ENCODE results near the gene KCND1. TPM values are rescaled to one million over a fixed set of nuclear protein-coding genes. Genes with fewer than 3 reads are reported as not detected.

KCND1 gene
- total RNA-seq, 2 donors from 2014 or later, result 0.90 to 1.0 TPM

DNA sequence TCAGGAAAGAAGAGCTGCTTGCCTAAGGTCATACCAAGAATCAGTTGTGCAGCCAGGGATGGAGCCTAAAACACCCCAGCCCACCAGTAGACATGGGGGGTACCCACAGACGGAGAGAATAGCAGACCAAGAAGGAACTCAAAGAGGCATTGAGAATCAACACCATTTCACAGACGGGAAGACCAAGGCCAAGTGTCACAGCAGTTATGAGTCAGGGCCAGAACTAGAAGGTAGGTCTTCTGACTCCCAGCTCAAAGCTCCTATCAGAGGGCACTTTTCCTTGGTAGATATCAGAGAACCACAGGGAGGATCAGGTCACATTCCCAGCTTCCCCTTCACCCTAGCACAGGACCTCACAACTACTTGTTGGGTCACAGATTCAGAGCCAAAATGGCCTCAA lies 28.7 kb downstream of the KCND1 start:
- intact Hi-C loops (cut with DNase I), result no loop called here
- no peak for TF ChIP-seq CTCF (IDR thresholded peaks at IDR 0.05)
- DNase-seq, result no peak
- no peaks in the 10 kb centered on the region for H3K9me3 ChIP-seq
- no peak overlapping the region for H3K4me3 ChIP-seq
- no peaks in the 10 kb centered on the region for H3K36me3 ChIP-seq
- H3K27ac ChIP-seq, result no peak overlapping the region
- no peaks in the 10 kb centered on the region for H3K4me1 ChIP-seq
- no peaks in the 10 kb centered on the region for H3K27me3 ChIP-seq
- no peak overlapping the region for H3K9ac ChIP-seq (ENCODE audit: low read depth in 2 of 2, low read length in 2 of 2)

- H3K27ac ChIP-seq, result no peak overlapping the region
- H3K4me1 ChIP-seq, result no peaks in the 10 kb centered on the region
- H3K4me3 ChIP-seq, result no peak overlapping the region
- TF ChIP-seq CTCF (IDR thresholded peaks at IDR 0.05), result no peak
- no peaks in the 10 kb centered on the region for H3K36me3 ChIP-seq
- intact Hi-C loops (cut with DNase I), result no loop called here
- no peak overlapping the region for H3K9ac ChIP-seq (ENCODE audit: low read depth in 2 of 2, low read length in 2 of 2)
- no peaks in the 10 kb centered on the region for H3K27me3 ChIP-seq
- no peak for DNase-seq
- no peaks in the 10 kb centered on the region for H3K9me3 ChIP-seq
These were observed 31.2 kb downstream of the KCND1 start for GRCh38 chrX:48940404-48940955.

DNA sequence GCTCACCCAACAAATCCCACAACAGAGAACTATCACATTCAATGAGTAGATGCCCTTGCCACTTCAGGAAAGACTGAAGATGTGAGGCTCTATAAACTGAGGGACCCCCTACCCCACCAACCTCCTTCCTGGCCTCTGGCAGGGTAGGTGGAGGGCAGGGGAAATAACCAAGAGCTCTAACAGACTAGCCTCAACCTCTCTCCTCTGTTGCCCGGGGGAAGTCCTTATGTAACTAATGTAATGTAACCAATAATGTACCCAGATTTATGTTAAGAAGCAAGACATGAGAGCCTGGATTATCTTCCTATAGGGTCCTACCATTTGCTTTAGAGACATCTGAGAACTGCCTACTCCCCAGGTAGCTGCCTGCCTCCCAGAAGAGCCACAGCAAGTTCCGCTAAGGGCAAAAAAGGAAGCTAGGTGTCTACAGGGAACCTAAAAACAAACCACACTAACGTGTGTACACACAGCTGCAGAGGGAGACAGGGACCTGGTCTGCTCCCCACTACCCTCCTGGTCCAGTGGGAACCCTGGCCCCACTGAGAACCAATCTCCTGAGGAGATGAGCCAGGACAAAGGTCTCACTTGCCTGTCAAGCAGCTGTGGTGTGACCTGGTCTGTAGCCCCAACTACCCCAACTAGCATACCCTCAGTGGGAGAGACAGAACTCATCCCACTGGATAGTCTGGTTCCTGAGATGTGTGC lies 32.0 kb downstream of the KCND1 start:
- Histone ChIP-seq H3K36me3 (no peaks in the 10 kb centered on the region), H3K4me3 (no peak overlapping the region), H3K27ac (peak overlapping the region; percentile 27), H3K4me1 (no peaks in the 10 kb centered on the region), H3K9me3 (no peaks in the 10 kb centered on the region), H3K27me3 (no peaks in the 10 kb centered on the region), H3K9ac (ENCODE audit: low read depth in 2 of 2, low read length in 2 of 2) (peak overlapping the region in 1 of 2 donors; percentile 38)
- TF ChIP-seq CTCF (IDR thresholded peaks at IDR 0.05), result no peak
- no peak for DNase-seq
- intact Hi-C loops (cut with DNase I), result no loop called here

GRCh38 chrX:48938721-48939425 lies 32.8 kb downstream of the KCND1 start:
- DNase-seq, result no peak
- no peaks in the 10 kb centered on the region for H3K36me3 ChIP-seq
- peak overlapping the region in 1 of 2 donors; percentile 38 for H3K9ac ChIP-seq (ENCODE audit: low read depth in 2 of 2, low read length in 2 of 2)
- TF ChIP-seq CTCF (IDR thresholded peaks at IDR 0.05), result no peak
- H3K27me3 ChIP-seq, result no peaks in the 10 kb centered on the region
- intact Hi-C loops (cut with DNase I), result no loop called here
- H3K9me3 ChIP-seq, result no peaks in the 10 kb centered on the region
- H3K4me1 ChIP-seq, result no peaks in the 10 kb centered on the region
- H3K4me3 ChIP-seq, result no peak overlapping the region
- peak overlapping the region; percentile 27 for H3K27ac ChIP-seq

- H3K36me3 ChIP-seq, result no peaks in the 10 kb centered on the region
- no peaks in the 10 kb centered on the region for H3K4me1 ChIP-seq
- H3K9me3 ChIP-seq, result no peaks in the 10 kb centered on the region
These were observed 34.4 kb downstream of the KCND1 start for GRCh38 chrX:48937054-48937907.

More at GRCh38 chrX:48937054-48937907, 34.4 kb downstream of the KCND1 start:
- H3K27ac ChIP-seq, result peak overlapping the region; percentile 53
- TF ChIP-seq CTCF (IDR thresholded peaks at IDR 0.05), result no peak
- DNase-seq, result peak; percentile 63
- H3K9ac ChIP-seq (ENCODE audit: low read depth in 2 of 2, low read length in 2 of 2), result no peak overlapping the region
- intact Hi-C loops (cut with DNase I), result no loop called here
- H3K4me3 ChIP-seq, result no peak overlapping the region
- H3K27me3 ChIP-seq, result no peaks in the 10 kb centered on the region
